ENCODE results near the gene SHE.

- TF ChIP-seq CTCF (IDR thresholded peaks at IDR 0.05; ENCODE audit: borderline replicate concordance, extremely low read depth, low read length, poor library complexity, severe bottlenecking) (peak; percentile 66), EZH2 (IDR thresholded peaks at IDR 0.05; ENCODE audit: borderline replicate concordance, low read depth, low read length, severe bottlenecking) (no peak)
Measured at GRCh38 chr1:154533952-154534844, 32.0 kb upstream of the SHE start.
